PC-3 (cell line): ENCODE results near the gene ATXN10. TPM values are rescaled to one million over a fixed set of nuclear protein-coding genes. Genes with fewer than 3 reads are reported as not detected.

Experiments
- ATAC-seq: fragments of 200-7000 bp; cut with Tn5 transposase; 2 replicates; pipeline ENCODE4 v1.9.1; 2020; ENCODE audit warnings: mild to moderate bottlenecking, moderate library complexity
- BruUV-seq: library from RNA; stranded (reverse); fragments of 400-500 nt; replicated peaks from 2 replicates; lab custom pipeline; 2021; lab: Mats Ljungman, UMichigan
- CTCF ChIA-PET: fragments of 300-600 bp; sonication (Branson Sonifier 250); formaldehyde crosslinking; loops from one replicate; lab custom pipeline; 2022; ENCODE audit warnings: antibody characterized with exemption; lab: Charles Lee
- POLR2A ChIA-PET: fragments of 300-600 bp; sonication (Branson Sonifier 250); formaldehyde crosslinking; loops from one replicate; lab custom pipeline; 2022; ENCODE audit warnings: antibody characterized with exemption; ENCODE audit not compliant: unreplicated experiment; lab: Charles Lee
- DNase-seq: peaks from one replicate; pipeline ENCODE4 v3.0.0-alpha.2; 2015
- H2AFZ ChIP-seq: fragments of 300-600 bp; sonication (generic); 2 replicates; pipeline ENCODE4 v1.6.0; 2016; ENCODE audit warnings: antibody characterized with exemption, low read length
- H3F3A ChIP-seq: fragments of 300-600 bp; sonication (generic); one replicate; pipeline ENCODE4 v1.6.0; 2017; ENCODE audit warnings: antibody characterized with exemption, low read length, control low read depth, mild to moderate bottlenecking; ENCODE audit not compliant: unreplicated experiment
- H3K27ac ChIP-seq: fragments of 300-600 bp; sonication (generic); 2 replicates; pipeline ENCODE4 v1.5.1; 2016; ENCODE audit warnings: mild to moderate bottlenecking, low read length
- H3K27me3 ChIP-seq: fragments of 300-600 bp; sonication (generic); 2 replicates; pipeline ENCODE4 v1.6.1; 2016; ENCODE audit warnings: low read length, mixed read lengths
- H3K36me3 ChIP-seq: fragments of 300-600 bp; sonication (generic); 2 replicates; pipeline ENCODE4 v1.6.1; 2016; ENCODE audit warnings: low read depth, mixed run types, low read length, mixed read lengths
- H3K4me1 ChIP-seq: fragments of 300-600 bp; sonication (generic); 2 replicates; pipeline ENCODE4 v1.5.1; 2016; ENCODE audit warnings: low read length; ENCODE audit not compliant: insufficient read depth
- H3K4me2 ChIP-seq: fragments of 300-600 bp; sonication (generic); 2 replicates; pipeline ENCODE4 v1.6.0; 2016; ENCODE audit warnings: low read length
- H3K4me3 ChIP-seq: fragments of 300-600 bp; sonication (generic); 2 replicates; pipeline ENCODE4 v1.5.1; 2016; ENCODE audit warnings: mild to moderate bottlenecking, low read length, mixed read lengths
- H3K79me2 ChIP-seq: fragments of 300-600 bp; sonication (generic); 2 replicates; pipeline ENCODE4 v1.6.1; 2017; ENCODE audit warnings: low read length, mixed read lengths
- H3K9ac ChIP-seq: fragments of 300-600 bp; sonication (generic); 2 replicates; pipeline ENCODE4 v1.6.0; 2016; ENCODE audit warnings: mild to moderate bottlenecking, low read length
- H3K9me2 ChIP-seq: fragments of 300-600 bp; sonication (generic); replicated peaks from 2 replicates; pipeline ENCODE4 v1.6.1; 2016; ENCODE audit warnings: mixed run types, low read length, mixed read lengths
- H3K9me3 ChIP-seq: fragments of 300-600 bp; sonication (generic); 2 replicates; pipeline ENCODE4 v1.6.1; 2016; ENCODE audit warnings: low read length, mixed read lengths
- H4K20me1 ChIP-seq: fragments of 300-600 bp; sonication (generic); 2 replicates; pipeline ENCODE4 v1.6.1; 2016; ENCODE audit warnings: low read length, mixed read lengths
- CTCF ChIP-seq: fragments of 300-600 bp; sonication (generic); conservative IDR thresholded peaks from 2 replicates; pipeline ENCODE4 v1.5.1; 2017; ENCODE audit warnings: antibody characterized with exemption, low read depth, mild to moderate bottlenecking, low read length
- EZH2 ChIP-seq: fragments of 300-600 bp; sonication (generic); IDR thresholded peaks from one replicate; pipeline ENCODE4 v1.6.1; 2017; ENCODE audit warnings: antibody characterized with exemption, mild to moderate bottlenecking, low read length; ENCODE audit not compliant: unreplicated experiment
- EZH2phosphoT487 ChIP-seq: fragments of 300-600 bp; sonication (generic); IDR thresholded peaks from 2 replicates; pipeline ENCODE4 v1.6.1; 2018; ENCODE audit warnings: mild to moderate bottlenecking, antibody characterized with exemption, low read length, borderline replicate concordance
- intact Hi-C: fragments of 100-400 bp; cut with micrococcal nuclease; formaldehyde crosslinking; loops from 2 replicates; pipeline ENCODE4 v1.9.0; 2023
- total RNA-seq: library from RNA; depleted of rRNA; stranded (reverse); fragments of >200 nt; gene quantifications from 2 replicates; pipeline ENCODE4 v1.2.3, GENCODE V29; 2014

Gene ATXN10
- total RNA-seq, 1 experiment from 2014 or later = 40.6 TPM

GRCh38 chr22:45830531-45831245, 159.1 kb downstream of the ATXN10 start:
- ATAC-seq (peak; percentile 89), DNase-seq (peak; percentile 71)
- POLR2A ChIA-PET = interaction anchor here (1.0 kb wide), 1 partner anchor 33 kb away, joined by 3 read pairs; no protein-coding TSS in a partner anchor

GRCh38 chr22:45831394-45831793, 159.8 kb downstream of the ATXN10 start:
- peaks cover 26% of the 10 kb centered on the region for H3K4me1 ChIP-seq
- BruUV-seq = no TSS peak
- ATAC-seq (peak; percentile 70), DNase-seq (peak; percentile 62)
- H3K36me3 ChIP-seq = no peaks in the 10 kb centered on the region
- CTCF ChIA-PET = interaction anchor here (0.7 to 0.9 kb wide), 2 partner anchors 47 to 363 kb away, joined by 3 to 4 read pairs; no protein-coding TSS in a partner anchor
- H3K4me3 ChIP-seq = no peak overlapping the region
- peaks cover 4% of the 10 kb centered on the region for H3F3A ChIP-seq
- H3K9me3 ChIP-seq = no peaks in the 10 kb centered on the region
- POLR2A ChIA-PET = interaction anchor here (1.0 kb wide), 1 partner anchor 32 kb away, joined by 3 read pairs; no protein-coding TSS in a partner anchor
- peak overlapping the region; percentile 52 for H3K4me2 ChIP-seq
- H3K79me2 ChIP-seq = no peaks in the 10 kb centered on the region
- H3K9me2 ChIP-seq = no peaks in the 10 kb centered on the region
- H3K27me3 ChIP-seq = no peaks in the 10 kb centered on the region
- no peak overlapping the region; the same call in 1 of the 2 replicates for H3K9ac ChIP-seq
- TF ChIP-seq EZH2phosphoT487 = no peak
- no peak for TF ChIP-seq EZH2
- TF ChIP-seq CTCF = peak; percentile 71
- H2AFZ ChIP-seq = no peak overlapping the region
- peak overlapping the region; percentile 79 for H3K27ac ChIP-seq
- intact Hi-C loops = loop anchor here (1.0 to 2.0 kb wide), 3 partner anchors 26 to 186 kb away; no protein-coding TSS in a partner anchor
- H4K20me1 ChIP-seq = no peaks in the 10 kb centered on the region

More at GRCh38 chr22:45830531-45831245, 159.1 kb downstream of the ATXN10 start:
- Histone ChIP-seq H3K36me3 (no peaks in the 10 kb centered on the region), H4K20me1 (no peaks in the 10 kb centered on the region), H3K9me2 (no peaks in the 10 kb centered on the region), H2AFZ (no peak overlapping the region), H3K4me1 (peaks cover 26% of the 10 kb centered on the region), H3K27ac (peak overlapping the region; percentile 79), H3K9ac (no peak overlapping the region; the same call in 1 of the 2 replicates), H3F3A (peaks cover 4% of the 10 kb centered on the region), H3K27me3 (no peaks in the 10 kb centered on the region), H3K79me2 (no peaks in the 10 kb centered on the region), H3K9me3 (no peaks in the 10 kb centered on the region), H3K4me3 (no peak overlapping the region), H3K4me2 (peak overlapping the region; percentile 52)
- TF ChIP-seq CTCF (no peak), EZH2 (no peak), EZH2phosphoT487 (no peak)
- CTCF ChIA-PET = interaction anchor here (0.7 kb wide), 1 partner anchor 362 kb away, joined by 3 read pairs; no protein-coding TSS in a partner anchor
- intact Hi-C loops = loop anchor here (1.0 to 2.0 kb wide), 3 partner anchors 25 to 185 kb away; no protein-coding TSS in a partner anchor
- BruUV-seq = no TSS peak

DNA sequence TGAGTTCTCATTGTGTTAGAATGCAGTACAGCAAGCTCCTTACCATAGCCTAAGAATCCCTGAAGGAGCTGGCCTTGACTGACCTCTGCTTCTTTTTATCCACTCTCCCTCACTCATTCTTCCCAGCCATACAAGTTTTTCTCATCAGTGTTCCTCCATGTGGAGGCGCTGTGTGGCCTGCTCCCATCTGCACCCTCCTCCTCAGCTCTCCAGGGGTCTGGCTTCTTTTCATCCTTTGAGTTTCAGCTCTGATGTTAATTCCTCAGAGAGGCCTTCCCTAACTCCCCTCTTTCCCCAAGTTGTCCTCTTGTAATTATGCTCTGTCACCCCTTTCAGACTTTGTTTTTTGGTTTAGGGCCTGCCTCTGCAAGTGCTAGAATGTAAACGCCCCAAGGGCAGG, 160.5 kb downstream of the ATXN10 start:
- TF ChIP-seq EZH2phosphoT487 (no peak), EZH2 (no peak), CTCF (0 out of 2 replicates have a peak, but pooled peaks have one; percentile 27)
- Histone ChIP-seq H3K4me2 (no peak overlapping the region), H3K79me2 (no peaks in the 10 kb centered on the region), H3K36me3 (no peaks in the 10 kb centered on the region), H3K9ac (no peak overlapping the region), H3F3A (peaks cover 4% of the 10 kb centered on the region), H2AFZ (no peak overlapping the region), H4K20me1 (no peaks in the 10 kb centered on the region), H3K27me3 (no peaks in the 10 kb centered on the region), H3K9me3 (no peaks in the 10 kb centered on the region), H3K4me3 (no peak overlapping the region), H3K4me1 (peaks cover 26% of the 10 kb centered on the region), H3K27ac (peak overlapping the region; percentile 79; the same call in 1 of the 2 replicates), H3K9me2 (no peaks in the 10 kb centered on the region)
- POLR2A ChIA-PET = no interaction called here
- DNase-seq (no peak), ATAC-seq (no peak)
- intact Hi-C loops = no loop called here
- CTCF ChIA-PET = interaction anchor here (0.9 kb wide), 1 partner anchor 48 kb away, joined by 4 read pairs; no protein-coding TSS in a partner anchor
- no TSS peak for BruUV-seq
